NCI-H345 treated with DMSO at 0.1 percent for 48 hours (cell line): ENCODE data around the gene CCDC17.

Experiments
- DNase-seq: peaks from one replicate; lab custom pipeline; 2025; ENCODE audit not compliant: unreplicated experiment; lab: John Stamatoyannopoulos, UW

CCDC17 gene

DNA sequence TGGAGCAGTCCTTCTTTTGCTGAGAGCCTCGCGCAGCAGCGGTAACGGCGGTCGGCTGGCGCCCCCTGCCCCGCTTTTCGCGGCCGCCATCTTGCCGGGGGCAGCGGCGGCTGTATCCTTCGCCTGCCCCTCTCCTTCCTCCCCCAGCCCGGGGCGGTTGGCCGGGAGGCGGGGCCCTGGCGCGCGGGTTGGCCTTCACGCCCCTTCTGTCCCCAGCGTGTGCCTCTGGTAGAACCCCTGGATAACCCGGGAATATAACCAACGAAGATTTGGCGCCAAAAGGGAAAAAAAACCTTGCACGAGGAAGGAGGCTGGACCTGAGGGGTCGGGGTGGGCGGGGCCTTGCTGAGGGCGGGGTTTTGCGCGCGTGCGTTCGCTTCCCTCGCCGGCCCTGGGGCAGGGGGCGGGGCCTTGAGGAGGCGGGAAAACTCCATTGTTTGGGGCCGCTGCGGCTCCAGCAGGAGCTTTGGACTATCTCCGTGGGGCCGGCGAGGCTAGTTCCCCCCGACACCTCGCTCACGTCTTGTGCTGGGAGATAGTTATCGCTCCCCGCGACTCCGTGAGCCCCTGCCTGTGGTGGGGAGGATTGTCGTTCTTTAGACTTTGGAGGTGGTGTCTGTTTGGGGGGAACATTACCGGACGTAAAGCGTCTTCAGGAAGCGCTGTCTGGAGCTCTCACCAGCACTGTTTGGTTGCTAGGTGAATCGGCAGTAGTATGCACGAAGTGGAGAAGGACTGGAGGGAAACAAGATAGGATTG lies 39.3 kb downstream of the CCDC17 start:
- peak; percentile 66 for DNase-seq

DNA sequence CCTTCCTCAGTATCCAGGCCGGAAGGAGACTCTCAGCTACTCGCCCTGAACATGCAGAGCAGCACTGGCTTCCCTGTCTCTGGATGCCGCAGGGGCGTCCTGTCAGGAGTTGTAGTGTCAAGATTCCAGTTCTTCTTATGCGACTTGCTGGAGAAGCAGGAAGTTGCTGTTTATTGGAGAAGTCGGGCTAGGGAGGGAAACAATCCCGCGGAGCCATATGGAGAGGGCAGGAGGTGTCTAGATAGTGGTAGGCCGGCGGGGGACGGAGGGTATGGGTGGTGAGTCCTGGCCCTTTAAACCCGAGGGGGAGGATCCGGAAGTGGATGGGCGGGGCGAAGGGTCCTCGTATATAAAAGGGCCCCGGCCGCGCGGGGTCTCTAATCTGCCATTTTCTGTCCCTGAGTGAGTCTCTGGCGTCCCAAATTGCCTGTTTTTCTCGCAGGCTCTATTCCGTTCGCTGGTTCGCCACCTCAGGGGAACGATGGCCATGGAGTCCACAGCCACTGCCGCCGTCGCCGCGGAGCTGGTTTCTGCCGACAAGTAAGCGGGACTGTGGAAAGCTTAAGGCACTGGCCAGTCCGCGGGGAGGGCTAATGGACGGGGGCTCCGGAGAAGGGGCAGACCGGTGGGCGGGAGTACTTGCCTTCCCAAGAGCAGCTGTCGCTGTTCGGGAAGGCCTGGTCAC lies 40.0 kb downstream of the CCDC17 start, which contains the start of gene NASP:
TSS of gene NASP (plus strand) at position 376 of the 685 bp plus-strand sequence. CDS start at position 482, 106 bp downstream.
- DNase-seq: peak; percentile 81

DNA sequence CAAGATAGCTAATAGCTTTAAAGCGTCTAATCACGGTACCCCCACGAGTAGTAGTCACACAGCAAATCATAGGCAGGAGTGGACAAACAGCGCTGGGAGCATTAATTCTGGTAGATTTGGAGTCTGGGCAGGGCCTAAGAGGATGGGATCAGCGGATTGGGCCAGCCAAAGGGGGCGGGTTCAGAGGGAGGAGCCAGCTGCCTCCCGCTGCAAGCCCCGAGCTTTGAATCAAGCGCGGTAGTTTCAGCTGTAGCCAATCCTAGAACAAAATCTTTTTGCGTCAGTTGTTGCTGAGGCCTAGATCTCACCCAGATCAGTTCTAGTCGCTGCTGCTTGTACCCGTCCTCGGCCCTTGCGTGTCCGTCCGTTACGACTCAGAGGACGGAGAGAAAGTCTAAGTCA lies 40.6 kb downstream of the CCDC17 start:
- DNase-seq: peak; percentile 95

DNA sequence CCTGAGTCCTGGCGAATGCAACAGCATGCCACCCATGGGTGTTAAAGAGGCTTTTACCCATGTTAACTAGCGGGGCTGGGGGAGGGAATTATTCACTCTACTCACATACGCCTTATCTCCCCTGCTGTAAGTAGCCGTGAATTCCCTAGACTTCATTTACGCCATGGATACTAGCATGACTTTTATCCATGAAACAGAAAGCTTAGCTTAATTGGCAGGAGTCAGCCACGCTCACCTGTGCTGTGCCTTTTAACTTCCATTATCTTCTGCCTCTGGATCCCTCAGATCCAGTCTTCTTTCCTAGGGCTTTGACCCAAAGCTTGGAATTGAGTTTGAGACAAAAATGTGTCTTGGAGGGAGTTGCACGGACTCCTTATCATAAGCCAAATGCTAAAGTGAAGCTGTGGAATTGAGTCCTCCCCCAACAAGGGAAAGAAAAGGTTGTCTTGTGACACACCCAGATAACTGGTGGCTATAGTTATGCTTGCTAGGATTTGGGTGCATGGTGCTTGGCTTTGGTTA lies 49.7 kb downstream of the CCDC17 start:
- no peak for DNase-seq

DNA sequence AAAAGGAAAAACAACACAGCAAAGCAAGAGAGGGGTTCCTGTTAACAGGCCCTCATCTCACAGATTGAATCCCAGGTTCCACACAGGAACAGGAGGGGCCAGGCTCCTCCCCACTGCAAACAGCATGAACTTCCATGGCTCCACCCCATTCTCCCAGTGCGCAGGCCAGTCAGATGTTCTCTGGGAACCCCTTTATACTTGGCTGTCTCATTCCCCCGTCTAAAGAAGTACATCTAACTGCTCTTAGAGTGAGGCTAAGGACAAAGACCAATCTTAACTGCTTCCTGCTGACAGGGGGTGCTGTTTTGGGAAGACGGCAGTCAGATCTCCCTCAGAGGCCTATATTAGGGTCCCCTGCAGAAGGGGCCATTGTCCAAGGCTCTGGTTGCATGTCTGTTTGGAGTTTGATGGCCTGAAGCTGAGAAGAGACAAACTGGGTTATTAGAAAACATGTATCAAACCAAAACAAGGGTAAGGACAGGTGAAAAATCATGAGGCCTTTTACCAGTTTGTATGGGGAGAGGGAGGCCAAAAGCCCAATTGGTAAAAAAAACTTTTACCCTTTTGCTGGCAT lies 50.5 kb downstream of the CCDC17 start:
- DNase-seq: no peak

DNA sequence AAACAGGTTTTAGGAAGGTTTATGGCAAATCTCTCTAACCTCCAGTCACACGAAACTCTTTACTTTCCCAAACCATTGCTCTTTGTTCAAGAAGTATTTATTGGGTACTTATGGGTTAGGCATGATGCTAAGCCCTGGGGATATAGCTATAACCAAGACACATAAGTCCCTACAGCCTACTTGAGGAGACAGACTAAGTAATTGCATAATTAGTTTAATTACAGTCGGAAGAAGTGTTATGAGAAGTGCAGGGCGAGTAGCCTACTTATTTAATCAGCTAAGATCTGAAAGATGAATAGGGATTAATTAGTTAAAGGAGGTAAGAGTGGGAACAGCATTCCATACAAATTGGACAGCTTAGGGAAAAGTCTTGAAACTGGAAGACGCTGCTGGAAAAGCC lies 53.2 kb downstream of the CCDC17 start:
- no peak for DNase-seq
